Peyer's patch (tissue), 4 donors: ENCODE data around the gene SLC25A48. TPM values are rescaled to one million over a fixed set of nuclear protein-coding genes. Genes with fewer than 3 reads are reported as not detected.

ENCODE experiments used
- DNase-seq, 3 donors: peaks; one replicate each; pipeline ENCODE4 v3.0.0-alpha.2; 2017 to 2019
- H3K27ac ChIP-seq, 4 donors: fragments of 200-600 bp; sonication (generic); one replicate each; pipeline ENCODE4 v1.5.1; 2016 to 2019
- H3K27me3 ChIP-seq, 2 donors: fragments of 200-600 bp; sonication (generic); one replicate each; pipeline ENCODE4 v1.5.1; 2019
- H3K36me3 ChIP-seq, 3 donors: fragments of 200-600 bp; sonication (generic); one replicate each; pipeline ENCODE4 v1.5.1; 2016 to 2019
- H3K4me1 ChIP-seq, 4 donors: fragments of 200-600 bp; sonication (generic); one replicate each; pipeline ENCODE4 v1.5.1; 2016 to 2019
- H3K4me3 ChIP-seq, 4 donors: fragments of 200-600 bp; sonication (generic); 1 replicate in 3 of 4; 2 replicates in 1 of 4; pipeline ENCODE4 v1.5.1; 2016 to 2019; ENCODE audit warnings: mild to moderate bottlenecking in 1 of 4
- H3K9me3 ChIP-seq, 4 donors: fragments of 200-600 bp; sonication (generic); one replicate each; pipeline ENCODE4 v1.5.1; 2016 to 2019; ENCODE audit warnings: mild to moderate bottlenecking in 1 of 4
- CTCF ChIP-seq, 6 experiments: fragments of 450-650 bp in 4 of 6; fragments of 200-600 bp in 2 of 6; sonication (generic) in 1 of 6; IDR thresholded peaks; one replicate each; pipeline ENCODE4 v1.5.1; 2017 to 2019; ENCODE audit warnings: antibody characterized with exemption in 6 of 6, mild to moderate bottlenecking in 3 of 6, moderate library complexity in 1 of 6
- POLR2A ChIP-seq, 2 donors: fragments of 450-650 bp; IDR thresholded peaks; one replicate each; pipeline ENCODE4 v1.5.1; 2017; ENCODE audit warnings: antibody characterized with exemption in 2 of 2, mild to moderate bottlenecking in 2 of 2, moderate library complexity in 2 of 2
- total RNA-seq, 4 donors: library from RNA; depleted of rRNA; stranded (reverse); fragments of >200 nt; gene quantifications; one replicate each; pipeline ENCODE4 v1.1.0, GENCODE V29; 2016

SLC25A48 gene
- total RNA-seq, 4 donors from 2014 or later, result 8.3 to 11.6 (median 10.3) TPM

GRCh38 chr5:135827965-135828781, 6.3 kb upstream of the SLC25A48 start:
- no peak overlapping the region for H3K27ac ChIP-seq
- peak in 1 of 3 donors; percentile 37 for DNase-seq
- H3K9me3 ChIP-seq, result no peaks in the 10 kb centered on the region
- no peak overlapping the region for H3K4me3 ChIP-seq
- H3K36me3 ChIP-seq, result no peaks in the 10 kb centered on the region
- TF ChIP-seq CTCF (IDR thresholded peaks at IDR 0.05) (no peak), POLR2A (IDR thresholded peaks at IDR 0.05) (no peak)
- no peaks in the 10 kb centered on the region for H3K4me1 ChIP-seq
- no peaks in the 10 kb centered on the region for H3K27me3 ChIP-seq

DNA sequence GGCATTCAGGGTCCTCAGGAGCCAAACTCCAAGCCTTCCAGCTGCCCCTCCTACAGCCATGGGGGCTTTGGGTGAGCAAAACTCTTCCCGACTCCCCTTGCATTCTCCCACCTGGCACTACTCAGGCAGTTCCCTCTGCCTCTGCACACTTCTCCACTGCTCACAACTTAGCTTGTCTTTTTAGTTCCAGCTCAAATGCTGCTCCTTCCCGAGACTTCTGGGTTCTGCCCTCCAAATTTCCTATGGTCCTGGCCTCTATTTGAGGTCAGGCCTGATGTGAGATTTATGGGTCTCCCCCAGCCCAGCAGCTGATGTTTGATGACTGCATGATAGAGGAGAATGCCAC, 5.7 kb upstream of the SLC25A48 start:
- Histone ChIP-seq H3K4me1 (no peaks in the 10 kb centered on the region), H3K9me3 (no peaks in the 10 kb centered on the region), H3K4me3 (no peak overlapping the region), H3K27ac (no peak overlapping the region), H3K36me3 (no peaks in the 10 kb centered on the region), H3K27me3 (no peaks in the 10 kb centered on the region)
- no peak for TF ChIP-seq CTCF (IDR thresholded peaks at IDR 0.05)
- TF ChIP-seq POLR2A (IDR thresholded peaks at IDR 0.05), result no peak
- peak in 1 of 3 donors; percentile 3 for DNase-seq

GRCh38 chr5:135829179-135829578, 5.3 kb upstream of the SLC25A48 start:
- TF ChIP-seq POLR2A (IDR thresholded peaks at IDR 0.05), result no peak
- TF ChIP-seq CTCF (IDR thresholded peaks at IDR 0.05), result no peak
- Histone ChIP-seq H3K27ac (no peak overlapping the region), H3K4me1 (peaks cover 0 to 3% (median 0%) of the 10 kb centered on the region in 4 donors), H3K36me3 (no peaks in the 10 kb centered on the region), H3K9me3 (no peaks in the 10 kb centered on the region), H3K27me3 (no peaks in the 10 kb centered on the region), H3K4me3 (no peak overlapping the region)
- peak in 1 of 3 donors; percentile 18 for DNase-seq

- H3K4me1 ChIP-seq, result peaks cover 0 to 5% (median 0%) of the 10 kb centered on the region in 4 donors
- no peaks in the 10 kb centered on the region for H3K36me3 ChIP-seq
- peak in 2 of 3 donors; percentile 73 to 80 for DNase-seq
- no peak overlapping the region for H3K27ac ChIP-seq
- no peaks in the 10 kb centered on the region for H3K27me3 ChIP-seq
- H3K9me3 ChIP-seq, result no peaks in the 10 kb centered on the region
- no peak overlapping the region for H3K4me3 ChIP-seq
- no peak for TF ChIP-seq POLR2A (IDR thresholded peaks at IDR 0.05)
- TF ChIP-seq CTCF (IDR thresholded peaks at IDR 0.05), result peak in 4 of 6 experiments; percentile 51 to 73 (median 66)
Observed at GRCh38 chr5:135829681-135830383, 4.6 kb upstream of the SLC25A48 start.

- Histone ChIP-seq H3K4me3 (no peak overlapping the region), H3K36me3 (no peaks in the 10 kb centered on the region), H3K9me3 (no peaks in the 10 kb centered on the region), H3K27ac (no peak overlapping the region), H3K4me1 (peaks cover 0 to 5% (median 0%) of the 10 kb centered on the region in 4 donors), H3K27me3 (no peaks in the 10 kb centered on the region)
- TF ChIP-seq CTCF (IDR thresholded peaks at IDR 0.05) (no peak), POLR2A (IDR thresholded peaks at IDR 0.05) (no peak)
- DNase-seq, result no peak
Observed at GRCh38 chr5:135830384-135830700, 4.1 kb upstream of the SLC25A48 start.
